ENCODE results near the gene CPPED1. TPM values are rescaled to one million over a fixed set of nuclear protein-coding genes. Genes with fewer than 3 reads are reported as not detected.

CPPED1 gene
- total and polyA plus RNA-seq, 2 experiments from 2014 or later: 6.2 to 7.3 TPM

- Histone ChIP-seq H3K4me1 (ENCODE audit: insufficient read depth) (no peaks in the 10 kb centered on the region), H3F3A (replicated peaks; ENCODE audit: low read depth) (no peaks in the 10 kb centered on the region), H3K4me3 (no peak overlapping the region), H3K27me3 (ENCODE audit: insufficient read depth) (no peaks in the 10 kb centered on the region), H2AFZ (no peak overlapping the region), H4K20me1 (replicated peaks; ENCODE audit: insufficient read depth) (no peaks in the 10 kb centered on the region; the same call in 1 of the 2 replicates), H3K36me3 (ENCODE audit: insufficient read depth) (no peaks in the 10 kb centered on the region), H3K9me2 (ENCODE audit: insufficient read depth) (no peaks in the 10 kb centered on the region), H3K27ac (ENCODE audit: low read depth) (no peak overlapping the region), H3K79me2 (replicated peaks; ENCODE audit: insufficient read depth) (no peaks in the 10 kb centered on the region), H3K4me2 (no peak overlapping the region)
- Mint-ChIP-seq H3K36me3 (ENCODE audit: low read depth) (peaks cover 3% of the 10 kb centered on the region; the same call in 1 of the 3 replicates), H3K4me3 (no peak overlapping the region), H3K4me1 (peaks cover under 1% of the 10 kb centered on the region; the same call in 2 of the 3 replicates), H3K27ac (no peak overlapping the region), H3K9me3 (no peaks in the 10 kb centered on the region), H3K27me3 (ENCODE audit: insufficient read depth, low read depth, poor library complexity) (no peaks in the 10 kb centered on the region)
- DNase-seq (ENCODE audit: low spot score) (no peak), ATAC-seq (no peak)
- TF ChIP-seq EZH2phosphoT487 (IDR thresholded peaks at IDR 0.05; ENCODE audit: unreplicated experiment) (no peak), JUNB (IDR thresholded peaks at IDR 0.05; ENCODE audit: unreplicated experiment) (no peak), STAT1 (IDR thresholded peaks at IDR 0.05; ENCODE audit: unreplicated experiment) (no peak), ZNF114 (CRISPR knock-in tag; IDR thresholded peaks at IDR 0.05) (no peak), CREB1 (CRISPR knock-in tag; IDR thresholded peaks at IDR 0.05; ENCODE audit: low read depth) (no peak), POLR2AphosphoS5 (IDR thresholded peaks at IDR 0.05; ENCODE audit: low read depth) (no peak), ZNF331 (CRISPR knock-in tag; IDR thresholded peaks at IDR 0.05; ENCODE audit: low read depth) (no peak), ETS1 (IDR thresholded peaks at IDR 0.05) (no peak), EZH2 (IDR thresholded peaks at IDR 0.05; ENCODE audit: low read depth, unreplicated experiment) (no peak), NANOG (IDR thresholded peaks at IDR 0.05; ENCODE audit: borderline replicate concordance) (no peak)
- TF ChIP-seq, protein P1, sequence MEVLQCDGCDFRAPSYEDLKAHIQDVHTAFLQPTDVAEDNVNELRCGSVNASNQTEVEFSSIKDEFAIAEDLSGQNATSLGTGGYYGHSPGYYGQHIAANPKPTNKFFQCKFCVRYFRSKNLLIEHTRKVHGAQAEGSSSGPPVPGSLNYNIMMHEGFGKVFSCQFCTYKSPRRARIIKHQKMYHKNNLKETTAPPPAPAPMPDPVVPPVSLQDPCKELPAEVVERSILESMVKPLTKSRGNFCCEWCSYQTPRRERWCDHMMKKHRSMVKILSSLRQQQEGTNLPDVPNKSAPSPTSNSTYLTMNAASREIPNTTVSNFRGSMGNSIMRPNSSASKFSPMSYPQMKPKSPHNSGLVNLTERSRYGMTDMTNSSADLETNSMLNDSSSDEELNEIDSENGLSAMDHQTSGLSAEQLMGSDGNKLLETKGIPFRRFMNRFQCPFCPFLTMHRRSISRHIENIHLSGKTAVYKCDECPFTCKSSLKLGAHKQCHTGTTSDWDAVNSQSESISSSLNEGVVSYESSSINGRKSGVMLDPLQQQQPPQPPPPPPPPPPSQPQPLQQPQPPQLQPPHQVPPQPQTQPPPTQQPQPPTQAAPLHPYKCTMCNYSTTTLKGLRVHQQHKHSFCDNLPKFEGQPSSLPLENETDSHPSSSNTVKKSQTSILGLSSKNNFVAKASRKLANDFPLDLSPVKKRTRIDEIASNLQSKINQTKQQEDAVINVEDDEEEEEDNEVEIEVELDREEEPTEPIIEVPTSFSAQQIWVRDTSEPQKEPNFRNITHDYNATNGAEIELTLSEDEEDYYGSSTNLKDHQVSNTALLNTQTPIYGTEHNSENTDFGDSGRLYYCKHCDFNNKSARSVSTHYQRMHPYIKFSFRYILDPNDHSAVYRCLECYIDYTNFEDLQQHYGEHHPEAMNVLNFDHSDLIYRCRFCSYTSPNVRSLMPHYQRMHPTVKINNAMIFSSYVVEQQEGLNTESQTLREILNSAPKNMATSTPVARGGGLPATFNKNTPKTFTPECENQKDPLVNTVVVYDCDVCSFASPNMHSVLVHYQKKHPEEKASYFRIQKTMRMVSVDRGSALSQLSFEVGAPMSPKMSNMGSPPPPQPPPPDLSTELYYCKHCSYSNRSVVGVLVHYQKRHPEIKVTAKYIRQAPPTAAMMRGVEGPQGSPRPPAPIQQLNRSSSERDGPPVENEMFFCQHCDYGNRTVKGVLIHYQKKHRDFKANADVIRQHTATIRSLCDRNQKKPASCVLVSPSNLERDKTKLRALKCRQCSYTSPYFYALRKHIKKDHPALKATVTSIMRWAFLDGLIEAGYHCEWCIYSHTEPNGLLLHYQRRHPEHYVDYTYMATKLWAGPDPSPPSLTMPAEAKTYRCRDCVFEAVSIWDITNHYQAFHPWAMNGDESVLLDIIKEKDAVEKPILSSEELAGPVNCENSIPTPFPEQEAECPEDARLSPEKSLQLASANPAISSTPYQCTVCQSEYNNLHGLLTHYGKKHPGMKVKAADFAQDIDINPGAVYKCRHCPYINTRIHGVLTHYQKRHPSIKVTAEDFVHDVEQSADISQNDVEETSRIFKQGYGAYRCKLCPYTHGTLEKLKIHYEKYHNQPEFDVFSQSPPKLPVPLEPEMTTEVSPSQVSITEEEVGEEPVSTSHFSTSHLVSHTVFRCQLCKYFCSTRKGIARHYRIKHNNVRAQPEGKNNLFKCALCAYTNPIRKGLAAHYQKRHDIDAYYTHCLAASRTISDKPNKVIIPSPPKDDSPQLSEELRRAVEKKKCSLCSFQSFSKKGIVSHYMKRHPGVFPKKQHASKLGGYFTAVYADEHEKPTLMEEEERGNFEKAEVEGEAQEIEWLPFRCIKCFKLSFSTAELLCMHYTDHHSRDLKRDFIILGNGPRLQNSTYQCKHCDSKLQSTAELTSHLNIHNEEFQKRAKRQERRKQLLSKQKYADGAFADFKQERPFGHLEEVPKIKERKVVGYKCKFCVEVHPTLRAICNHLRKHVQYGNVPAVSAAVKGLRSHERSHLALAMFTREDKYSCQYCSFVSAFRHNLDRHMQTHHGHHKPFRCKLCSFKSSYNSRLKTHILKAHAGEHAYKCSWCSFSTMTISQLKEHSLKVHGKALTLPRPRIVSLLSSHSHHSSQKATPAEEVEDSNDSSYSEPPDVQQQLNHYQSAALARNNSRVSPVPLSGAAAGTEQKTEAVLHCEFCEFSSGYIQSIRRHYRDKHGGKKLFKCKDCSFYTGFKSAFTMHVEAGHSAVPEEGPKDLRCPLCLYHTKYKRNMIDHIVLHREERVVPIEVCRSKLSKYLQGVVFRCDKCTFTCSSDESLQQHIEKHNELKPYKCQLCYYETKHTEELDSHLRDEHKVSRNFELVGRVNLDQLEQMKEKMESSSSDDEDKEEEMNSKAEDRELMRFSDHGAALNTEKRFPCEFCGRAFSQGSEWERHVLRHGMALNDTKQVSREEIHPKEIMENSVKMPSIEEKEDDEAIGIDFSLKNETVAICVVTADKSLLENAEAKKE (CRISPR knock-in tag; IDR thresholded peaks at IDR 0.05): no peak
- TF ChIP-seq, protein P2, sequence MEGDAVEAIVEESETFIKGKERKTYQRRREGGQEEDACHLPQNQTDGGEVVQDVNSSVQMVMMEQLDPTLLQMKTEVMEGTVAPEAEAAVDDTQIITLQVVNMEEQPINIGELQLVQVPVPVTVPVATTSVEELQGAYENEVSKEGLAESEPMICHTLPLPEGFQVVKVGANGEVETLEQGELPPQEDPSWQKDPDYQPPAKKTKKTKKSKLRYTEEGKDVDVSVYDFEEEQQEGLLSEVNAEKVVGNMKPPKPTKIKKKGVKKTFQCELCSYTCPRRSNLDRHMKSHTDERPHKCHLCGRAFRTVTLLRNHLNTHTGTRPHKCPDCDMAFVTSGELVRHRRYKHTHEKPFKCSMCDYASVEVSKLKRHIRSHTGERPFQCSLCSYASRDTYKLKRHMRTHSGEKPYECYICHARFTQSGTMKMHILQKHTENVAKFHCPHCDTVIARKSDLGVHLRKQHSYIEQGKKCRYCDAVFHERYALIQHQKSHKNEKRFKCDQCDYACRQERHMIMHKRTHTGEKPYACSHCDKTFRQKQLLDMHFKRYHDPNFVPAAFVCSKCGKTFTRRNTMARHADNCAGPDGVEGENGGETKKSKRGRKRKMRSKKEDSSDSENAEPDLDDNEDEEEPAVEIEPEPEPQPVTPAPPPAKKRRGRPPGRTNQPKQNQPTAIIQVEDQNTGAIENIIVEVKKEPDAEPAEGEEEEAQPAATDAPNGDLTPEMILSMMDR (conservative IDR thresholded peaks at IDR 0.05; ENCODE audit: low read depth in 2 of 2): no peak
Measured at GRCh38 chr16:12753203-12754023, 50.3 kb downstream of the CPPED1 start.

Measured in GM23338 (cell line).